ENCODE data around the gene PPFIBP2. TPM values are rescaled to one million over a fixed set of nuclear protein-coding genes. Genes with fewer than 3 reads are reported as not detected.

Gene PPFIBP2
- total RNA-seq, 1 experiment from 2014 or later = 5.7 TPM

GRCh38 chr11:7665473-7666291 lies 151.9 kb downstream of the PPFIBP2 start:
- RAD21 ChIA-PET (ENCODE audit: low non-redundant PET in 1 of 2, low total read pairs in 2 of 2, uncharacterized antibody in 2 of 2, unreplicated experiment in 2 of 2) = interaction anchor here (1.1 to 1.8 kb wide), 5 partner anchors 92 to 153 kb away, joined by 3 to 8 read pairs (median 6); no protein-coding TSS in a partner anchor
- Histone ChIP-seq H3K9me3 (ENCODE audit: control insufficient read depth in 1 of 2, insufficient read depth in 1 of 2, low read depth in 1 of 2, low read length in 2 of 2) (no peaks in the 10 kb centered on the region), H3K9me2 (ENCODE audit: insufficient read depth) (no peaks in the 10 kb centered on the region), H2AFZ (ENCODE audit: low read depth, low read length, poor library complexity, severe bottlenecking) (no peak overlapping the region), H3K27me3 (ENCODE audit: insufficient read depth, low read length) (no peaks in the 10 kb centered on the region), H3K36me3 (ENCODE audit: control insufficient read depth in 1 of 2, insufficient read depth in 2 of 2, low read length in 2 of 2) (no peaks in the 10 kb centered on the region), H3K4me3 (replicated peaks in 1 of 2; ENCODE audit: low read depth in 1 of 2, low read length in 2 of 2) (no peak overlapping the region), H3K27ac (ENCODE audit: low read depth, low read length) (no peak overlapping the region), H4K20me1 (ENCODE audit: insufficient read depth) (no peaks in the 10 kb centered on the region), H3K4me2 (ENCODE audit: low read length) (peak overlapping the region; percentile 21; the same call in 1 of the 2 replicates), H3K4me1 (ENCODE audit: control insufficient read depth in 1 of 2, insufficient read depth in 2 of 2, low read length in 2 of 2) (peaks cover 2 to 4% of the 10 kb centered on the region in 2 experiments; a peak in 2 of 4 replicates), H3K9ac (ENCODE audit: low read length) (no peak overlapping the region), H3K79me2 (ENCODE audit: insufficient read depth, low read length) (no peaks in the 10 kb centered on the region)
- TF ChIP-seq CTCF (IDR thresholded peaks at IDR 0.05 in 2 of 3, conservative IDR thresholded peaks at IDR 0.05 in 1 of 3; ENCODE audit: borderline replicate concordance in 1 of 3, insufficient read depth in 1 of 3, low read depth in 2 of 3, low read length in 2 of 3) (peak; percentile 84 to 93 (median 90)), TCF7L2 (IDR thresholded peaks at IDR 0.05; ENCODE audit: borderline replicate concordance, extremely low read depth, insufficient read depth, insufficient read length) (no peak), ATF3 (IDR thresholded peaks at IDR 0.05) (no peak), RAD21 (IDR thresholded peaks at IDR 0.05; ENCODE audit: low read depth) (peak; percentile 90), YY1 (IDR thresholded peaks at IDR 0.05; ENCODE audit: extremely low read depth, insufficient replicate concordance, low read depth, low read length) (peak; percentile 13)
- BruUV-seq (replicated peaks) = no TSS peak
- intact Hi-C loops (cut with micrococcal nuclease) = loop anchor here (1.0 to 5.0 kb wide), 6 partner anchors 94 to 568 kb away; partner anchors contain the start of gene PPFIBP2
- peak; percentile 67 for DNase-seq (ENCODE audit: low read depth, low spot score)
- ATAC-seq = peak; percentile 100
- POLR2A ChIA-PET = no interaction called here
- CTCF ChIA-PET = interaction anchor here (0.6 to 2.8 kb wide), 13 partner anchors 8 to 567 kb away, joined by 3 to 26 read pairs (median 4); partner anchors contain the start of gene CYB5R2

Measured in HCT116 (cell line).